Adrenal gland (tissue), 5 donors: Measurements from ENCODE around the gene SHE.
A peak's percentile ranks its signal among the peaks of the same experiment; 100 is the strongest.

ENCODE experiments used
- CTCF ChIP-seq, 6 experiments: fragments of 450-650 bp in 4 of 6; fragments of 200-600 bp in 2 of 6; sonication (generic) in 1 of 6; IDR thresholded peaks; 1 replicate in 5 of 6; 2 replicates in 1 of 6; pipeline versions ENCODE4 v1.5.1 to v1.8.0; 2016 to 2021; ENCODE audit warnings: antibody characterized with exemption in 6 of 6, mild to moderate bottlenecking in 2 of 6, moderate library complexity in 1 of 6
- POLR2A ChIP-seq, 2 donors: fragments of 450-650 bp; IDR thresholded peaks; one replicate each; pipeline ENCODE4 v1.6.1; 2017; ENCODE audit warnings: antibody characterized with exemption in 2 of 2, mild to moderate bottlenecking in 2 of 2, moderate library complexity in 1 of 2
- donor health status: DM: no; HTN: no; CAD: no.

GRCh38 chr1:154483941-154484803, 18.0 kb downstream of the SHE start:
- TF ChIP-seq CTCF (IDR thresholded peaks at IDR 0.05) (peak in 4 of 6 experiments; percentile 16 to 24 (median 21)), POLR2A (IDR thresholded peaks at IDR 0.05) (peak in 1 of 2 donors; percentile 14)
